Measurements from ENCODE around the gene FXYD4.

GRCh38 chr10:43389867-43390266 is 18.4 kb downstream of the FXYD4 start:
- TF ChIP-seq, protein P1, sequence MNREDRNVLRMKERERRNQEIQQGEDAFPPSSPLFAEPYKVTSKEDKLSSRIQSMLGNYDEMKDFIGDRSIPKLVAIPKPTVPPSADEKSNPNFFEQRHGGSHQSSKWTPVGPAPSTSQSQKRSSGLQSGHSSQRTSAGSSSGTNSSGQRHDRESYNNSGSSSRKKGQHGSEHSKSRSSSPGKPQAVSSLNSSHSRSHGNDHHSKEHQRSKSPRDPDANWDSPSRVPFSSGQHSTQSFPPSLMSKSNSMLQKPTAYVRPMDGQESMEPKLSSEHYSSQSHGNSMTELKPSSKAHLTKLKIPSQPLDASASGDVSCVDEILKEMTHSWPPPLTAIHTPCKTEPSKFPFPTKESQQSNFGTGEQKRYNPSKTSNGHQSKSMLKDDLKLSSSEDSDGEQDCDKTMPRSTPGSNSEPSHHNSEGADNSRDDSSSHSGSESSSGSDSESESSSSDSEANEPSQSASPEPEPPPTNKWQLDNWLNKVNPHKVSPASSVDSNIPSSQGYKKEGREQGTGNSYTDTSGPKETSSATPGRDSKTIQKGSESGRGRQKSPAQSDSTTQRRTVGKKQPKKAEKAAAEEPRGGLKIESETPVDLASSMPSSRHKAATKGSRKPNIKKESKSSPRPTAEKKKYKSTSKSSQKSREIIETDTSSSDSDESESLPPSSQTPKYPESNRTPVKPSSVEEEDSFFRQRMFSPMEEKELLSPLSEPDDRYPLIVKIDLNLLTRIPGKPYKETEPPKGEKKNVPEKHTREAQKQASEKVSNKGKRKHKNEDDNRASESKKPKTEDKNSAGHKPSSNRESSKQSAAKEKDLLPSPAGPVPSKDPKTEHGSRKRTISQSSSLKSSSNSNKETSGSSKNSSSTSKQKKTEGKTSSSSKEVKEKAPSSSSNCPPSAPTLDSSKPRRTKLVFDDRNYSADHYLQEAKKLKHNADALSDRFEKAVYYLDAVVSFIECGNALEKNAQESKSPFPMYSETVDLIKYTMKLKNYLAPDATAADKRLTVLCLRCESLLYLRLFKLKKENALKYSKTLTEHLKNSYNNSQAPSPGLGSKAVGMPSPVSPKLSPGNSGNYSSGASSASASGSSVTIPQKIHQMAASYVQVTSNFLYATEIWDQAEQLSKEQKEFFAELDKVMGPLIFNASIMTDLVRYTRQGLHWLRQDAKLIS (CRISPR knock-in tag; IDR thresholded peaks at IDR 0.05; ENCODE audit: borderline replicate concordance), result no peak
- TF ChIP-seq ZBTB21 (CRISPR knock-in tag; IDR thresholded peaks at IDR 0.05; ENCODE audit: borderline replicate concordance) (no peak), HMGA2 (CRISPR knock-in tag; IDR thresholded peaks at IDR 0.05) (no peak), MAX (CRISPR knock-in tag; IDR thresholded peaks at IDR 0.05) (no peak), CTCF (IDR thresholded peaks at IDR 0.05) (no peak), PREB (CRISPR knock-in tag; IDR thresholded peaks at IDR 0.05; ENCODE audit: borderline replicate concordance) (no peak)
- TF ChIP-seq, protein P2, sequence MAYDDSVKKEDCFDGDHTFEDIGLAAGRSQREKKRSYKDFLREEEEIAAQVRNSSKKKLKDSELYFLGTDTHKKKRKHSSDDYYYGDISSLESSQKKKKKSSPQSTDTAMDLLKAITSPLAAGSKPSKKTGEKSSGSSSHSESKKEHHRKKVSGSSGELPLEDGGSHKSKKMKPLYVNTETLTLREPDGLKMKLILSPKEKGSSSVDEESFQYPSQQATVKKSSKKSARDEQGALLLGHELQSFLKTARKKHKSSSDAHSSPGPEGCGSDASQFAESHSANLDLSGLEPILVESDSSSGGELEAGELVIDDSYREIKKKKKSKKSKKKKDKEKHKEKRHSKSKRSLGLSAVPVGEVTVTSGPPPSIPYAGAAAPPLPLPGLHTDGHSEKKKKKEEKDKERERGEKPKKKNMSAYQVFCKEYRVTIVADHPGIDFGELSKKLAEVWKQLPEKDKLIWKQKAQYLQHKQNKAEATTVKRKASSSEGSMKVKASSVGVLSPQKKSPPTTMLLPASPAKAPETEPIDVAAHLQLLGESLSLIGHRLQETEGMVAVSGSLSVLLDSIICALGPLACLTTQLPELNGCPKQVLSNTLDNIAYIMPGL (CRISPR knock-in tag; IDR thresholded peaks at IDR 0.05), result no peak
- TF ChIP-seq, protein P3, sequence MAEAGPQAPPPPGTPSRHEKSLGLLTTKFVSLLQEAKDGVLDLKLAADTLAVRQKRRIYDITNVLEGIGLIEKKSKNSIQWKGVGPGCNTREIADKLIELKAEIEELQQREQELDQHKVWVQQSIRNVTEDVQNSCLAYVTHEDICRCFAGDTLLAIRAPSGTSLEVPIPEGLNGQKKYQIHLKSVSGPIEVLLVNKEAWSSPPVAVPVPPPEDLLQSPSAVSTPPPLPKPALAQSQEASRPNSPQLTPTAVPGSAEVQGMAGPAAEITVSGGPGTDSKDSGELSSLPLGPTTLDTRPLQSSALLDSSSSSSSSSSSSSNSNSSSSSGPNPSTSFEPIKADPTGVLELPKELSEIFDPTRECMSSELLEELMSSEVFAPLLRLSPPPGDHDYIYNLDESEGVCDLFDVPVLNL (CRISPR knock-in tag; IDR thresholded peaks at IDR 0.05; ENCODE audit: borderline replicate concordance, low read depth), result no peak

Data from WTC11 (cell line).